Stimulated activated CD4-positive, alpha-beta T cell treated with anti-CD3 and anti-CD28 coated beads, Interleukin-4, amount 100 ng/mL, for 4 hours (primary cell): Measurements from ENCODE around the gene YBX2.
"Not testable (repeated sequence)": the region's sequence is repeated elsewhere in the genome, so short reads cannot be mapped to it uniquely, and the experiment has no call there.

Source experiments
- DNase-seq, 2 experiments: peaks; one replicate each; pipeline ENCODE4 v3.0.0-alpha.2; 2020

The YBX2 gene

GRCh38 chr17:7262192-7262934, 32.1 kb downstream of the YBX2 start, which contains the start of gene CLDN7:
Gene CLDN7, minus strand, starts transcription at chr17:7262478. Its CDS starts 435 bp downstream, at chr17:7262043.
- no peak for DNase-seq

- peak; percentile 35 to 54 for DNase-seq
Measured at GRCh38 chr17:7261379-7262191, 32.9 kb downstream of the YBX2 start.

GRCh38 chr17:7260651-7261378, 33.6 kb downstream of the YBX2 start:
- DNase-seq: peak in 1 of 2 experiments; percentile 45

DNA sequence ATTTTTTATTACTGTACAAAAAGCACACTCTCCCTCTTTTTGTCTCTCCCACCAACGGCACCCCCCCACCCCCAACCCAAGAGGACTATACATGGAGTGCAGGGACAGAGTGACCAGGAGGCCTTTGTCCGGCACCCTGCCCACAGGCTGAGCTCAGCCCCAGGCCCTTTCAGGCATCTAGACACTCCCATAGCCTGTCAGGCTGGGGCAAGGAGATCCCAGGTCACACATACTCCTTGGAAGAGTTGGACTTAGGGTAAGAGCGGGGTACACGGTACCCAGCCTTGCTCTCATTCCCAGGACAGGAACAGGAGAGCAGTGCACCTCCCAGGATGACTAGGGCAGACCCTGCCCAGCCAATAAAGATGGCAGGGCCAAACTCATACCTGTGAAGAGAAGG, 34.3 kb downstream of the YBX2 start:
- no peak for DNase-seq

DNA sequence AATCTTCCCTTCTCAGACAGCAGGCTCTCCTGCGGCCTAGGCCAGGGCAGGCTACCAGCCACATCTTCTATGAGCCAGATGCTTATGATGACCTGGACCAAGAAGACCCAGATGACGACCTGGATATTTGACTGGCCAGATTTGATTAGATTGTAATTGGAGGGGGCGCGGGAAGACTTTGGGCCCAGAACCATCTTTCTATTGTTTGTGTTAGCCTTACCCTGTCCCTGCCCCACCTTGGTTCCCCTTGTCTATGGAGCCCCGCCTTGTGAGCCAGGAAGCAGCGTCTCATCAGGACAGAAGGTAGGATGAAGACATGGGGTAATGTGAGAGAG, 34.9 kb downstream of the YBX2 start:
- DNase-seq: no peak

GRCh38 chr17:7258731-7259554, 35.5 kb downstream of the YBX2 start:
- DNase-seq: no peak

- DNase-seq: no peak
Measured at GRCh38 chr17:7256766-7257456, 37.5 kb downstream of the YBX2 start.

DNA sequence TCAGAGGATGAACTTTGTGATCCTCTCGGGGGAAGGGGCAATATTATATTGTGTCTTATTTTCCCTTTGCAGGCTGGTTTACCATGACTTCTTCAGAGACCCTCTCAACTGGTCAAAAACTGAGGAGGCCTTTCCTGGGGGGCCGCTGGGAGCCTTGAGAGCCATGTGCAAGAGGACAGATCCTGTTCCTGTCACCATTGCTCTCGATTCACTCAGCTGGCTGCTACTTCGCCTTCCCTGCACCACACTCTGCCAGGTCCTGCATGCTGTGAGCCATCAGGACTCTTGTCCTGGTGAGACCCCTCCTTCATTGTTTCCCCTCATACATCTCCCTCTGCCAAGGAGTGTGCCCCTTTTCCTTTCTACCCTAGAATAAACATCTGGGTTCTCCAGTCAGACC, 39.9 kb downstream of the YBX2 start:
- DNase-seq: no peak

DNA sequence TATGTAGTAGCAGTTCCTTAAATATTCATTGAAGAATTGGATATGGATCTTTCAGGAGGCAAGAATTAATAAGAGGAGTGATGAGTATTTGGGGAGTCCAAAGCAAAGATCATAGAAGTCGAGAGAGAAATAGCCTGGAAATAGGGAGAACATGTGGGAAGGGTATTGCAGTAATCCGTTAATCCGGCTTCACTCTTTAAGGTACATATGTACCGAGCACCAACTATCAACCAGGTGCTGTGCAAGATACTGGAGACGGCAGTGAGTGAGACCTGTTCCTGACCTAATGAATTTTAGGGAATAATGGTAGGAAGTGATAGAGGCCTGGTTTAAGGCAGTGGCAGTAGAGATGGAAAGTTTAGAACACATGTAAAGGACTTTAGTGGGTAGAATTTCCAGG, 41.4 kb downstream of the YBX2 start:
- DNase-seq: no peak

DNA sequence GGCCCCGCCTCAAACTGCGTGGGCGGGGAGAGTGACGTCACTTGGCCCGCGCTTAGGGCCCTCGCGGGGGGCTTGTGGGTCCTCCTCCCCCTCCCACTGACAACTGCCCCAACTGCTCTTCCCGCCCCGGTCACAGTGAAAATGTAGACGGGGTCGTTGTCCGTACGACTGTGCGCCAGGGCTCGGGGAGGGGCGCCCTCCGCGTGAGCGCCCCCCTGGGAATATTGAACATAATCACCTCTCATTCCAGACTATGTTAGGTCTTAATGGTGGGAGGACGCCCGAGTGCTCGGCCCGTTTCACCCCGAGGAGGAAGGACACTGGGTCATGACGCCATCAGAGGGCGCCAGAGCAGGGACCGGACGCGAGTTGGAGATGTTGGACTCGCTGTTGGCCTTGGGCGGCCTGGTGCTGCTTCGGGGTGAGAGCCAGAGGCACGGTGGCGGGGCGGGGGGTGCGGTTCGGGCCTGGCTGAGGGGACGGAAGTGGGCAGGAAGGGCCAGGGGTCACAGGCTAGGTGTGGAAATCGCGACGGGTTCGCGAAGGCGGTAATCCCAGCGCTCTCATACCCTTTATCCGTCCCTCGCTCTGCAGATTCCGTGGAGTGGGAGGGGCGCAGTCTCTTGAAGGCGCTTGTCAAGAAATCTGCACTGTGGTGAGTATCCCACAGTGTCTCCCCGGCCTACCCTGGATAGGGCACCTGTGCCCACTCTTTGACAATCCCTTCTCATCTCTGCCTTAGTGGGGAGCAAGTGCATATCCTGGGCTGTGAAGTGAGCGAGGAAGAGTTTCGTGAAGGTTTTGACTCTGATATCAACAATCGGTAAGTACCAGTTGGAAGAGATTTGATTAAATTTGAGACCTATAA, 42.0 kb downstream of the YBX2 start, which contains the start of gene ELP5:
Gene ELP5, plus strand, starts transcription at position 40 of the 868 bp plus-strand sequence. Its CDS starts 336 bp downstream, at position 376.
- DNase-seq: peak; percentile 78 to 81

- peak; percentile 98 to 99 for DNase-seq
Measured at GRCh38 chr17:7251661-7252175, 42.7 kb downstream of the YBX2 start, which contains the start of gene CTDNEP1. Gene CTDNEP1, minus strand, starts transcription at chr17:7251734. Its CDS starts 438 bp downstream, at chr17:7251296.

GRCh38 chr17:7250695-7251627, 43.5 kb downstream of the YBX2 start:
- no peak for DNase-seq

- DNase-seq: no peak
Measured at GRCh38 chr17:7249830-7250229, 44.6 kb downstream of the YBX2 start.

- DNase-seq: no peak
Measured at GRCh38 chr17:7249214-7249613, 45.2 kb downstream of the YBX2 start.

DNA sequence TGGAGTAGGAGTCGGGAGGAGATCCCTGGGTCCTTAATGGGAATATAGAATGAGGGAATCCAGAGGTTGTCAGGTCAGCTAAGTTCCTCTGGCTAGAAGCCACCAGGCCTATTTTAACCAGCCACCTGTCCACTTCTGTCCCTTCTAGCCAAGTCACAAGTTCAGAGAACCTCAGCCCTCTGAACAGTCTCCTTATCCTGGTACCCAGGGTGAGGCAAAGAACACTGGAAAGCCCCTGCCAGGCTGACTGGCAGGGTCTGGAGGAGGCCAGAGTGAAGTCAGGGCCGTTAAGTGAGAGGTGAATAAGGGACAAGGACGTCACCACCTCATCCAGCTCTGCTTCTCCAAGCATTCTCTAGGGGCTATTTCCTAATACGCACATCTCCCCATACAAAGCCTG, 45.6 kb downstream of the YBX2 start:
- no peak for DNase-seq

DNA sequence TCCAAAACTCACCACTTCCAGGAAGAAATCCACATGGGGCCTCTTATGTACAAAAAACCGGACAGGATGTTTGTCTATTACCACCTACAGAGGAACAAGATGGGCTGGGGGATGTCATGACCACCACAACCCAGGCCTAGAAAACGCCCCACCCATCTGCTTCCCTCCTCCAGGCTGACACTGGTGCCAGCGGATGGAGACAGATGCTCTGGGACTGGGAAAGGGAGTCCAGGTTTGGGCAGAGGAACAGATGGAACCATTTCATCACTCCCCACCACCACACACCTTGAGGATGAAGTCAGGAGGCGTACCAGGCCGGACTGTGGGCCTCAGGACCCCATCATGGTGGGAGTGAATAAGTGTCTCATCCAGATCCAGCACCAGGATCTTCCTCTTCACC, 47.7 kb downstream of the YBX2 start:
- no peak for DNase-seq

- DNase-seq: not testable (repeated sequence)
Measured at GRCh38 chr17:7243838-7244237, 50.6 kb downstream of the YBX2 start.

DNA sequence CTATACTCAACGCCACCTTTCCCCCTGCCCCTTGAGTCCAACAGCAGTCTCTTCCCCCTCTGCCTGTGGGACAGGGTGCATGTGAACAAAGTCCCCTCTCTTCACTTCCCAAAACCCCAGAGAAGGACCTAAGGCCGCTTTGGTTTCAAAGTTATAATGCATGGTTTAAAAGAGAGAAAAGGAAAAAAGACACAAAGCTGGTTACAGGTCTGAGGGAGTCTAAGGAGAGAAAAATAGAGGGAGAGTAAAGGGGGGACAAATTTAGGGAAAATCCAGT, 51.0 kb downstream of the YBX2 start:
- no peak for DNase-seq

DNA sequence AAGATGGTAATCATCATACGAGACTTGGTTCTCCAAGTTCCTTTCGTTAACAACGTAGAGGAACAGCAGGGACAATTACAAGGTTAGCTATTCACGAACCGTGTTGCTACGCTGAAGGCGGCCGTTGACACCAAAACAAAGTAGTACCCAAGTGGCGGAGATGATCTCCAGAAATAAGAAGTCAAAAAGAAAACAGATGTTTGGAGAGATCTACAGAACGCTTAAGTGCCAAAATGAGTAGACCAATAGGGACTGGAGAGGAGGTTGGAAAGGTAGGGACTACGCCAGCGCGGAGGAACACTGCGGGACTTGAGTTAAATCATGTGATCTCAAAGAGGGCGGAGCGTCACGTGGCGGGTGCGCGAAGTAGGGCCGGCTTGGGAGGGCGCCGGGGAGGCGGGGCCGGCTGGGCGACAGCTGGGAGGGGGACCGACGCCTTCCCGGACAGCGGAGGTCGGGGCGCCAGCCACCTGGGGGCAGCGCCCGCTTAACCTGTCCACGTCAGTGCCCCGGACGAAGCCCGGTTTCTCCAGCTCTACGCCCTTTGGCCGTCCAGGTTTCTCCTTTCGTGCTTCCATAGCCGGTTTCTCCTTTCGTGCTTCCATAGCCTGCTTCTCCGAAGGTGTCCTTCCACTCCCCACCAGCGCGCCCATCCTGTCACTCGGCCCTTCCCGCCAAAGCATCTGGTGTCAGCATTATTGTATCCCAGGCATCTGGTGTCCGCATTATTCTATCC, 51.6 kb downstream of the YBX2 start:
- peak; percentile 88 to 91 for DNase-seq
